Prostate gland (tissue), 2 donors: ENCODE results near the gene PAQR8.

Source experiments
- CTCF ChIP-seq, 4 experiments: fragments of 200-600 bp in 2 of 4; fragments of 450-650 bp in 2 of 4; sonication (generic) in 2 of 4; IDR thresholded peaks; 1 replicate in 3 of 4; 2 replicates in 1 of 4; pipeline ENCODE4 v1.5.1; 2016 to 2019; ENCODE audit warnings: antibody characterized with exemption in 4 of 4, mild to moderate bottlenecking in 2 of 4, moderate library complexity in 2 of 4
- POLR2A ChIP-seq: fragments of 450-650 bp; IDR thresholded peaks from one replicate; pipeline ENCODE4 v1.6.1; 2016; ENCODE audit warnings: antibody characterized with exemption, mild to moderate bottlenecking
- POLR2AphosphoS5 ChIP-seq: sonication (generic); formaldehyde crosslinking; IDR thresholded peaks from one replicate; pipeline ENCODE4 v1.6.1; 2017; ENCODE audit warnings: antibody characterized with exemption

GRCh38 chr6:52418606-52419005 lies 56.7 kb downstream of the PAQR8 start:
- TF ChIP-seq CTCF (IDR thresholded peaks at IDR 0.05) = no peak
- no peak for TF ChIP-seq POLR2A
- no peak for TF ChIP-seq POLR2AphosphoS5
